NCI-H524 treated with DMSO at 0.1 percent for 48 hours (cell line): ENCODE data around the gene PSTPIP2.
"Not testable (repeated sequence)": the region's sequence is repeated elsewhere in the genome, so short reads cannot be mapped to it uniquely, and the experiment has no call there.

Source experiments
- DNase-seq: peaks from one replicate; lab custom pipeline; 2025; lab: John Stamatoyannopoulos, UW

Gene PSTPIP2

GRCh38 chr18:46035696-46036680 lies 36.1 kb downstream of the PSTPIP2 start:
- DNase-seq, result no peak

- DNase-seq, result no peak
Measured at GRCh38 chr18:46034230-46034629, 37.8 kb downstream of the PSTPIP2 start.

DNA sequence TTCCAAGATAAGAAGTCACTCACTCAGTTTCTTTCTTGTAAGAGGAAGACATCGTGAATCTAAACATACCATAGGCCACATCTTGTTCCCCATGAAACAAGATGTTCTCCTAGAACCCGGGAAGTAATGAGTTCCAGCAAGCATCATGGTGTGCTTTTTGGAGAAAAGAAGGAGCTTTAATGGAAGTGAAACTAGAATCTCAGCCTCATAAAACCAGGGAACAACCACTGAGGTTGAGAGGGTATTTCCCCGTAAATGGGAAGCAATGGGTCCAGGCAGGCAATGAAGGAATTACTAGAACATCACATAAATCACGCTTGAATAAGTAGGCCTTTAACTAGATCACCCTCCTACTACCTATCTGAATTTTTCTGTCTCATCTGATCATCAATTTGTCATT lies 40.3 kb downstream of the PSTPIP2 start:
- DNase-seq, result no peak

- no peak for DNase-seq
Measured at GRCh38 chr18:46028536-46028891, 43.5 kb downstream of the PSTPIP2 start.

DNA sequence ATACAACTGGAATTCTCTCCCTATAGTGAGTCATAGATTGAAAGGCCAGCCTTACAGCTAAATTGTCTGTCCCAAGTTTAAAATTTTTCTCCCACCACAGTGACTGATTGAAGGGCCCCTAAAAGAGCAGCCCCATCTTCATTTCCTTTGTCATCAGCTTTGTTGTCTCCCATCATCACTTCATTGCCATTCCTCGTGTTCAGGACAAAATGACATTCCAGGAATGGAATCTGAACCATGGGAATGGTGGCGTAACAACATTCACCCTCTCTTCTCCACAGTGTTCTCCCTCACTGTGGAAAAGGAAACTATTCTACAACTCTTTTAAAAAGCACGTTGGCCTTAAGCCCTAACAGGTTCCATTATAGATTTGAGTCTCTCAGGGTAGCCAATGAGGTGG lies 52.1 kb downstream of the PSTPIP2 start:
- DNase-seq, result no peak

DNA sequence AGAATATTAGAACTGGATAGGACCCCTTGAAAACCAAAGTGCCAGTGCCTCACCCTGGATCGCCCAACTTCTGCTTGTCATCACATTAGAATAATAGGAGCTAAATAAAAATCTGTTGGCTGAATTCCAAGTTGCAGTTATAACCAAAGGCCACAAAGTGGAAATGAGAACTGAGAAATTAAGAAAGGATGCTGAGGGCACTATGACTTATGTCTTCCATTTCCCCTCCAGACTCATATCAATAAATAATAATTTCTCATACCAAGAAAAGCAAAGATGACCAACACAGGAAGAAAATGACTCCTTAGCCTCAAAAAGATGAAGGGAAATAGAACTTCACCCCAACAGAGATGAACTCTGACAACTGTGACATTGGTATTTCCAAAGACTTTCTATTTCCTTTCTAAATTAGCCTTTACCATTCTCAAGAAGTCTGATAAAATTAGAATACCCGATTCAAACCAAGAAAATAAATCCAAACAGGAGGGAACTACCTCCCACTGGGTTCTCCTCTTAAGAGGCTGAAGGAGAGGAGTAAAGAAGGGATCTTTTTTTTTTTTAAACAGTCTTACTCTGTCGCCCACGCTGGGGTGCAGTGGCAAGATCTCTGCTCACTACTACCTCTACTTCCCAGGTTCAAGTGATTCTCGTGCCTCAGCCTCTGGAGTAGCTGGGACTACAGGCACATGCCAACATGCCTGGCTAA lies 58.4 kb downstream of the PSTPIP2 start:
- DNase-seq, result no peak

GRCh38 chr18:46010676-46011075 lies 61.4 kb downstream of the PSTPIP2 start:
- no peak for DNase-seq

GRCh38 chr18:46010050-46010449 lies 62.0 kb downstream of the PSTPIP2 start:
- DNase-seq, result no peak

GRCh38 chr18:46009125-46009840 lies 62.8 kb downstream of the PSTPIP2 start:
- no peak for DNase-seq

DNA sequence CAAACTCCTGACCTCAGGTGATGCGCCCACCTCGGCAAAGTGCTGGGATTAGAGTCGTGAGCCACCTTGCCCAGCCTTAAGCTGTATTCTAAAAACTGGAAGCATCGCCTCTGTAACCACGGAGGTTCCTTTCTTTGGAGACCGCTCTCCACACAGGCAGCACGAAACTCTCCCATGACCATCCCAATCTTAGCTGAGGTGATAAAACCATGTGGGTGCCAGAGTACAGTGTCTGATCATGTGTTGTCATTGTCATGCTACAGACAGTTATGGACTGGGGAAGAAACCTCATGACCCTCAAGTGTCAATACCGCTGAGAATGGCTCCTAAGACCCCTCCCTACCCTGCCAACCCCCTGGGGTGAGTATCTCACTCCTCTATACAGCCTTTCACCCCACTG lies 63.5 kb downstream of the PSTPIP2 start:
- no peak for DNase-seq

GRCh38 chr18:46007165-46007564 lies 64.9 kb downstream of the PSTPIP2 start:
- DNase-seq, result no peak

DNA sequence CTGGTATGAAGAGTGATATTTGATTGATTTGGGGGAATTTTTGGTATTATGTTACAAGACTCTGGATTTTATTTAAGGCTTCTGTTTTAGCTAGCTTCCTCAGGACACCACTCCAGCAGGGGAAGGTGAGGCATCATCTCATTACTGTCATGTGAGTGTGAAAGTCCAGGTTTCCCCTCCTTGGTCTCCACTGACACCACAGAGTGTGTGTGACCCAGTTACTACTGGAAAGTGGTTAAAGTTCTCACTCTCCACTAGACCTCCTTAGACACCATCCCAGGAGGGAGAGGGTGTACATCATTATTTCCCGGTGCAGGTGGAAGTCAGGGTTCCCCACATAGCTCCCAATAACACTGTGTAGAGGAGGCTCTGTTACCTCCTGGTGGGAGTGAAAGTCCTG lies 69.1 kb downstream of the PSTPIP2 start:
- no peak for DNase-seq

DNA sequence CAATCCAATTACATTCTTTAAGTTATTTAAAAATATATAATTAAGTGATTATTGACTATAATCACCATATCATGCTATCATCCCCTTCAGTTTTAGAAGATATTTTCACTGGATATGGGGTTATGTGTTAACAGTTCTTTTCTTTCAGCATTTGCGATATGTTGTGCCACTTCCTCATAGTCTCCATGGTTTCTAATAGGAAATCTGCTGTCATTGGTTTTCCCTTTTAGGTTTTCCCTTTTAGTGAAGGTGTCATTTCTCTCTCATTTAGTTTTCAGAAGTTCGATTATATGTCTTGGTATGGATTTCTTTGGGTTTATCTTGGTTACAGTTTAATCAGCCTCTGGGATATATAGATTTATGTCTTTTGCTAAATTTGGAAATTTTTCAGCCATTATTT lies 70.2 kb downstream of the PSTPIP2 start:
- no peak for DNase-seq

- DNase-seq, result no peak
Measured at GRCh38 chr18:46001074-46001473, 71.0 kb downstream of the PSTPIP2 start.

- DNase-seq, result no peak
Measured at GRCh38 chr18:45999536-45999935, 72.5 kb downstream of the PSTPIP2 start.

DNA sequence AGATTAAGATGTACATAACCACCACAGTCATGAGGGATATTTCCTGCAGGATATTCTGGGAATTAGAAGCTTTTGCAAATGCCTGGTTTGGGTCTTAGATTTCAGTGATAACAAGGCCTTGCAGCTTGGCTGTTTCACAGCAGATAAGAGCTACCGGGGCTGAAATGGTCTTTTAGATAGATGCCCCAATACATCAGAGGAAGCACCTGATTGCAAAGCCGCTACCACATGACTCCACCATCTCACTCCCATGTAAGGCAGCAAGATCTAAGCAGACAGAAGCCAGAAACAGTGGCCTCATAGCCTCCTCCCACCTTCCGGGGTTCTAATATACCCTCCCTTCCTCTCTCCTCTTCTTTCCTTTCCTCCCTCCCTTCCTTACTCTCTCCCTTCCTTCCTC lies 73.8 kb downstream of the PSTPIP2 start:
- no peak for DNase-seq

DNA sequence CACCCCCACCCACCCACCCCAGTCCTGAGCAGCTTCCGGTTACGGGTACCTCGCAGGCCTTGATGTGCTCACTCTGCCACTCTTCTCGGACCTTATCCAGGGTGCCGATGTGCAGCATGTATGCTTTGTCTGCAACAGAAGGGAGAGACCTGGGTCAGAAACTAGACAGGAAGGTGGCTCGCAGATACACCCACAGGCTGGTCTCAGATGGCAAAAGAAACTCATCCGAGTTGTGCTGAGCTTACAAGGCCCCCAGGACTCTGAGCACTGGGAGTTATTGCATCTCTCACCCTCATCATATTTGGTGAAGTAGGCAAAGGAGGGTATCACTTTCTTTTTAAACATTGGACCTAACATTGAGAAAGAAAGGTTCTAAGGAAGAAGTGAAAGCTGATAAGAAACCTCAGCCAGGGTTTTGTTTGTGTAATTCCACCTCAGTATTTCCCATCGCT lies 74.3 kb downstream of the PSTPIP2 start:
- DNase-seq, result no peak

GRCh38 chr18:45995461-45995860 lies 76.6 kb downstream of the PSTPIP2 start:
- DNase-seq, result no peak

GRCh38 chr18:45993438-45993837 lies 78.6 kb downstream of the PSTPIP2 start:
- no peak for DNase-seq

DNA sequence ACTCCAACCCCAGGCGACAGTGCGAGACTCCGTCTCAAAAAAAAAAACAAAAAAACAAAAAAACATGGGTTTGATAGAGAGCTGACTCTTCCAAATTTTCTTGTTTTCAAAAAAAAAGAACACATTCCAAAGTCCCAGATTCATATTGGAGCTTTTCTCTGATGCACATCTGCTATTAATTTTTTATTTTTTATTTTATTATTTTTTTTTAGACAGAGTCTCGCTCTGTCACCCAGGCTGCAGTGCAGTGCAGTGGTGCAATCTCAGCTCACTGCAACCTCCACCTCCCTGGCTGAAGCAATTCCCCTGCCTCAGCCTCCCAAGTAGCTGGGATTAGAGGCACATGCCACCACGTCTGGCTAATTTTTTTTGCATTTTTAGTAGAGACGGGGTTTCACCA lies 79.5 kb downstream of the PSTPIP2 start:
- DNase-seq, result not testable (repeated sequence)

DNA sequence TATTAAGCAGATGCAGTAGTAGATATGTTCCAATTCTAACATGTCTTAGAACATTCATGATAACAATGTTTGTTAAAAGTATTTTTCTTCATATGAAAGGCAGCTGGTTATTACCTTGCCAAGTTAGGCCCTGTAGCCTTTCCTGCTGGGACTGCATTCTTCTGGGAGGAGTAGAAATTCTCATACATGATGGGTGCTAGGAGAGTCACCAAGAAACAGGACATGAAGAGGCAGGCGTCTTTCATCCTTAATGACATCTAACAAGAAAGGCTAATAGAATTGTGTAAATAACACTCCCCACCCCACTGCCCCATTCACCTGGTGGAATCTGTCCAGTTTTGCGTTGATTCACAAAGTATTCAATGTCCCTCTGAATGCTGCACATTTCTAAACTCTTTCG lies 80.3 kb downstream of the PSTPIP2 start:
- DNase-seq, result no peak

DNA sequence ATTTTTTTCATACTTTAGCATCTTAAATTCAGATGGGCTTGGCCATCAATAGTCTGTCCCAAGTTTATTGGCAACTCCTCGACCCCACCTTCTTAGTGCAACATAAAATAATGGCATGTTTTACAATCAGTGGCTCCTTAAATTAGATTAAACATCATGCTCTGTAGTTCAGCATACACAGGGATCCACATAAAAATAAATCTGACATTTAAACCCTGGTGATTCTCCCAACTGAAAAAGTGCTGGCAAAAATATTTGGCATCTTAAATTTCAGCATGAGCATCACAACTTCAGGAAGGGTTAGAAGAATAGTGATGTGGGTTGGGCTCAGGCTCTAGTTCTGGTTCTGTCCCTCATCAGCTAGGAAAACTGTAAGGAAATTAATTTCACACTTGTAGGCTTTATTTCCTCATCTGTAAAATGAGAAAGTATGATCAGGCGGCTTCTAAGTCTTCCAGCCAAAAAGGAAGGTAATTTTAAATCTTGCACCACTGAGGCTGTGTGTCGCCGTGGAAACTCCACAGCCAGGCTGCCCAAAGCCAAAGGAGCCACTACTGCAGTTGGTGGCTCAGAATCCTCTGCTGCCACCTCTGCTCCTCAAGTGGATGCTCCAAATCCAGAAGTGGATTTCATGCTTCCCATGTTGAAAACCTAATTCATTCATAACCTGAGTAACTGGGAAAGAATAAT lies 87.4 kb downstream of the PSTPIP2 start:
- no peak for DNase-seq
